Measurements from ENCODE around the gene STAP1.

Gene STAP1

GRCh38 chr4:67571975-67572374 lies 13.4 kb downstream of the STAP1 start:
- TF ChIP-seq CREB1 (IDR thresholded peaks at IDR 0.05; ENCODE audit: low read depth) = no peak
- TF ChIP-seq TEAD4 (IDR thresholded peaks at IDR 0.05) = no peak
- TF ChIP-seq REST (IDR thresholded peaks at IDR 0.05; ENCODE audit: low read depth) = no peak

GRCh38 chr4:67573193-67573592 lies 14.7 kb downstream of the STAP1 start:
- no peak for TF ChIP-seq NFIC (IDR thresholded peaks at IDR 0.05)
- TF ChIP-seq RAD21 (IDR thresholded peaks at IDR 0.05; ENCODE audit: low read depth) = no peak
- no peak for TF ChIP-seq YY1 (IDR thresholded peaks at IDR 0.05; ENCODE audit: low read depth)
- TF ChIP-seq USF1 (IDR thresholded peaks at IDR 0.05) = no peak
- TF ChIP-seq EGR1 (IDR thresholded peaks at IDR 0.05) = no peak
- TF ChIP-seq TEAD4 (IDR thresholded peaks at IDR 0.05) = no peak
- no peak for TF ChIP-seq CEBPB (IDR thresholded peaks at IDR 0.05)
- no peak for TF ChIP-seq TAF1 (IDR thresholded peaks at IDR 0.05; ENCODE audit: low read depth)
- no peak for TF ChIP-seq FOXM1 (IDR thresholded peaks at IDR 0.05; ENCODE audit: borderline replicate concordance, low read depth)
- TF ChIP-seq ZBTB7A (IDR thresholded peaks at IDR 0.05; ENCODE audit: low read depth) = no peak

GRCh38 chr4:67575232-67576058 lies 16.9 kb downstream of the STAP1 start:
- no peak for TF ChIP-seq FOXM1 (IDR thresholded peaks at IDR 0.05; ENCODE audit: borderline replicate concordance, low read depth)

- no peak for TF ChIP-seq CEBPB (IDR thresholded peaks at IDR 0.05)
- TF ChIP-seq TCF12 (IDR thresholded peaks at IDR 0.05; ENCODE audit: low read depth) = no peak
- TF ChIP-seq TAF1 (IDR thresholded peaks at IDR 0.05; ENCODE audit: low read depth) = no peak
- TF ChIP-seq TEAD4 (IDR thresholded peaks at IDR 0.05) = no peak
- TF ChIP-seq CREB1 (IDR thresholded peaks at IDR 0.05; ENCODE audit: low read depth) = no peak
- no peak for TF ChIP-seq NFIC (IDR thresholded peaks at IDR 0.05)
- no peak for TF ChIP-seq FOXM1 (IDR thresholded peaks at IDR 0.05; ENCODE audit: borderline replicate concordance, low read depth)
- no peak for TF ChIP-seq USF1 (IDR thresholded peaks at IDR 0.05)
- no peak for TF ChIP-seq EP300 (IDR thresholded peaks at IDR 0.05; ENCODE audit: borderline replicate concordance)
- TF ChIP-seq REST (IDR thresholded peaks at IDR 0.05; ENCODE audit: low read depth) = no peak
- TF ChIP-seq RAD21 (IDR thresholded peaks at IDR 0.05; ENCODE audit: low read depth) = no peak
- no peak for TF ChIP-seq YY1 (IDR thresholded peaks at IDR 0.05; ENCODE audit: low read depth)
- TF ChIP-seq MAX (IDR thresholded peaks at IDR 0.05) = no peak
These were observed 17.5 kb downstream of the STAP1 start for GRCh38 chr4:67576059-67576466.

- TF ChIP-seq EGR1 (IDR thresholded peaks at IDR 0.05) (no peak), TEAD4 (IDR thresholded peaks at IDR 0.05) (no peak), FOXM1 (IDR thresholded peaks at IDR 0.05; ENCODE audit: borderline replicate concordance, low read depth) (no peak), ZBTB7A (IDR thresholded peaks at IDR 0.05; ENCODE audit: low read depth) (no peak), RAD21 (IDR thresholded peaks at IDR 0.05; ENCODE audit: low read depth) (no peak), TAF1 (IDR thresholded peaks at IDR 0.05; ENCODE audit: low read depth) (no peak), USF1 (IDR thresholded peaks at IDR 0.05) (no peak), NFIC (IDR thresholded peaks at IDR 0.05) (no peak), MAX (IDR thresholded peaks at IDR 0.05) (no peak), REST (IDR thresholded peaks at IDR 0.05; ENCODE audit: low read depth) (no peak), EP300 (IDR thresholded peaks at IDR 0.05; ENCODE audit: borderline replicate concordance) (no peak), CREB1 (IDR thresholded peaks at IDR 0.05; ENCODE audit: low read depth) (no peak), TCF12 (IDR thresholded peaks at IDR 0.05; ENCODE audit: low read depth) (no peak), YY1 (IDR thresholded peaks at IDR 0.05; ENCODE audit: low read depth) (no peak), CEBPB (IDR thresholded peaks at IDR 0.05) (no peak)
These were observed 18.0 kb downstream of the STAP1 start for GRCh38 chr4:67576538-67576937.

Data from Ishikawa (cell line).